ENCODE measurements around the gene OCA2.

The OCA2 gene

GRCh38 chr15:28132524-28133275 is 33.6 kb upstream of the OCA2 start:
- DNase-seq = no peak
- Mint-ChIP-seq H3K4me3 (no peak overlapping the region), H3K4me1 (no peaks in the 10 kb centered on the region), H3K9me3 (no peaks in the 10 kb centered on the region), H3K36me3 (ENCODE audit: low read depth) (peaks cover 53% of the 10 kb centered on the region), H3K27ac (no peak overlapping the region), H3K27me3 (ENCODE audit: low read depth, poor library complexity) (no peaks in the 10 kb centered on the region)
- no peak for TF ChIP-seq CTCF (IDR thresholded peaks at IDR 0.05)

GRCh38 chr15:28131946-28132345 is 32.8 kb upstream of the OCA2 start:
- H3K9me3 Mint-ChIP-seq = no peaks in the 10 kb centered on the region
- TF ChIP-seq CTCF (IDR thresholded peaks at IDR 0.05) = no peak
- H3K27me3 Mint-ChIP-seq (ENCODE audit: low read depth, poor library complexity) = no peaks in the 10 kb centered on the region
- H3K27ac Mint-ChIP-seq = no peak overlapping the region
- H3K36me3 Mint-ChIP-seq (ENCODE audit: low read depth) = peaks cover 50% of the 10 kb centered on the region
- H3K4me3 Mint-ChIP-seq = no peak overlapping the region
- no peak for DNase-seq
- no peaks in the 10 kb centered on the region for H3K4me1 Mint-ChIP-seq

DNA sequence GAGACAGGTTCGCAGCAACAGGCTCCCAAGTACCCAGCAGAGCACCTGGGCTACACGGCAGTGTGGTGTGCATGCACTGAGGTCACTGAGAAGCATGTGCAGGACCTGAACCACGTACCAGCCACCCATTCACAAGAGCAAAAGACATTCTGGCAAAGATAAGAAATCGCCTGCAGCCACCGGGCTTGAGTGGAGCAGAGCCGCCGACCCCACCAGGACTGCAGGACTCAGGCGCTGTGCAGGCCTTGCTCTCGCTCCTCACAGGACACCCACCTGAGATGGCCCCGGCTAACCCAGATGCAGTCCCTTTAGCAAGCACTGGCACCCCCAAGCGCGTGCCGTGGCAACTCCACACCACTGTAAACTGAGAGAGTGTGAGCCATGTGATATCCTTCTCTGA is 32.3 kb upstream of the OCA2 start:
- Mint-ChIP-seq H3K4me1 (no peaks in the 10 kb centered on the region), H3K4me3 (no peak overlapping the region), H3K27me3 (ENCODE audit: low read depth, poor library complexity) (no peaks in the 10 kb centered on the region), H3K36me3 (ENCODE audit: low read depth) (peaks cover 46% of the 10 kb centered on the region), H3K9me3 (no peaks in the 10 kb centered on the region), H3K27ac (no peak overlapping the region)
- no peak for DNase-seq
- no peak for TF ChIP-seq CTCF (IDR thresholded peaks at IDR 0.05)

DNA sequence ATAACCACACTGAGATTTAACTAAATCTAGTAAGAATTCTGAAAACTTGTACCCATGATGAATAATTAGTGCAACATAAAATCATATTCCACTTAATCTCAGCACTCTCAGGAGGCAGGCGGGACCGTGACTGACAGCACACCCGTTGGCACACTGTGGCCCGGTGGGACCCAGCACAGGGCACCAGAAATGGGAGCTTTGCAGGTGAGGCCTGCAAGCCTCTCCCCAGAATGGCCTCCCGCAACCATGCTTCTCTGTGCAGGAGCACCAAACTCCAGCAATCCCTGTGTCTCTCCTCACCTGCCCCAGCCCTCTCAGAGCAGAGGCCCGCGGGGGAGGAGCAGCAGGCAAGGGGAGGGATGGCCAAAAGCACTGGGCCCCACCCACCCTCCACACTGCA is 31.5 kb upstream of the OCA2 start:
- H3K27me3 Mint-ChIP-seq (ENCODE audit: low read depth, poor library complexity) = no peaks in the 10 kb centered on the region
- no peak overlapping the region for H3K27ac Mint-ChIP-seq
- H3K36me3 Mint-ChIP-seq (ENCODE audit: low read depth) = peaks cover 45% of the 10 kb centered on the region
- no peak overlapping the region for H3K4me3 Mint-ChIP-seq
- no peaks in the 10 kb centered on the region for H3K9me3 Mint-ChIP-seq
- H3K4me1 Mint-ChIP-seq = no peaks in the 10 kb centered on the region
- no peak for DNase-seq
- TF ChIP-seq CTCF (IDR thresholded peaks at IDR 0.05) = no peak

- H3K27me3 Mint-ChIP-seq (ENCODE audit: low read depth, poor library complexity) = no peaks in the 10 kb centered on the region
- H3K9me3 Mint-ChIP-seq = no peaks in the 10 kb centered on the region
- H3K4me3 Mint-ChIP-seq = no peak overlapping the region
- peak overlapping the region; percentile 27 for H3K27ac Mint-ChIP-seq
- DNase-seq = no peak
- no peak for TF ChIP-seq CTCF (IDR thresholded peaks at IDR 0.05)
- H3K4me1 Mint-ChIP-seq = no peaks in the 10 kb centered on the region
- peaks cover 40% of the 10 kb centered on the region for H3K36me3 Mint-ChIP-seq (ENCODE audit: low read depth)
These were observed 30.2 kb upstream of the OCA2 start for GRCh38 chr15:28129231-28129848.

DNA sequence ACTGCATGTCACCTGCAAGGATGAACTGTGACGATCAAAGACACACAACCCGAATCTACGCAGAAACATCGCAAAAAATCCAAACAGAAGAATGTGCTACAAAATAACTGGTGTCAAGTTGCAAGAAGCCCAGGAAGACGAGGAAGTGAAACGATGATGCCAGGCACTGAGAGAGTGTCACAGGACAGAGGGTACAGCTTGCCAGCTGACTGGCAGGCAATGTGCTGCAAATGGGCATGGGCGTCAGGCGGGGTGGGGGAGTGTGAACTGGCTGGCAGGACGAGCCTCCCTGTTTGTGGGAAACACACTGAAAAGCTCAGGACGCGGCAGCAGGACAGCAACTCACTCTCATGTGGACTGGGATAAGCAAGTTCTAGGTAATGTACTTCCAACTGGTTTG is 28.9 kb upstream of the OCA2 start:
- Mint-ChIP-seq H3K9me3 (no peaks in the 10 kb centered on the region), H3K27ac (peak overlapping the region; percentile 83), H3K4me1 (no peaks in the 10 kb centered on the region), H3K36me3 (ENCODE audit: low read depth) (peaks cover 45% of the 10 kb centered on the region), H3K4me3 (no peak overlapping the region), H3K27me3 (ENCODE audit: low read depth, poor library complexity) (no peaks in the 10 kb centered on the region)
- no peak for TF ChIP-seq CTCF (IDR thresholded peaks at IDR 0.05)
- no peak for DNase-seq
